ENCODE measurements around the gene IL10RA.

Gene IL10RA

DNA sequence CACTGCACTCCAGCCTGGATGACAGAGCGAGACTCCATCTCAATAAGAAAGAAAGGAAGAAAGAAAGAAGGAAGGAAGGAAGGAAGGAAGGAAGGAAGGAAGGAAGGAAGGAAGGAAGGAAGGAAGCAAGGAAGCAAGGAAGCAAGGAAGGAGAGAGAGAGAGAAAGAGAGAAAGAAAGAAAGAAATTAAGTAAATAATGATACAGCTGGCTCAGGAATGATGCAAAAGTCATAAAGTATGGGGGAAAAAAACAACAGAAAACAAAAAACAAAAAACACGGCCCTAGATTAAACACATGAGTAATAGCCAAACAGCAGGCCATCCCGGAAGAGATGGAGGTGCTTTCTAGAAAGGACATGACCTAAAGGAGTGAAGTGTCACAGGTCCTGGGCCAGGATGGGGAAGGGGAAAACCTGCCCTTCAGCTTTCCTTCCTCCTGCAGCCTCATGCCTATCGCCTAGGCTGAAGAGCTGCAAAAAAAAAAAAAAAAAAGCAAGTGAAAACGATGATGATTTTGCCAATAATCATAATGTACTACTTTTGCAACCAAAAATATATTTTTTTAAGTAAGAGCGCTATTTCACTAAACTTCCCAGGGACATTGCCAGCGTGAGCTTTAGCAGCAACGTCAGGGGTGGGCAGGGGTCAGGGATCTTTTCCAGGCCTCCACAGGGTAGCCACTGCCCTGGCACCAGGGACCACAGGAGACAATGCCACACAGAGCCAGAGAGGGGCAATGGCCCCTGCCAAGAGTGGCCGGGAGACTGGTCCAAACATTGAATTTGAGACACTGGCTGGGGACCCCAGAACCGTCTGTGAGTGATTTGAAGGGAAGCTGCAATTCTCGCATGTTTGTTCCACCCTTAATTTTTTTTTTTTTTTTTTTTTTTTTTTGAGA, 62.5 kb downstream of the IL10RA start:
- no peak for DNase-seq

- no peak for DNase-seq
Observed at GRCh38 chr11:118049771-118050170, 63.6 kb downstream of the IL10RA start.

- no peak for DNase-seq
Observed at GRCh38 chr11:118050208-118050891, 64.2 kb downstream of the IL10RA start.

Data from right forelimb (tissue), 1 donor.